DOHH2 (cell line): ENCODE measurements around the gene SLC16A4.
"Not testable (repeated sequence)": the region's sequence is repeated elsewhere in the genome, so short reads cannot be mapped to it uniquely, and the experiment has no call there.

ENCODE experiments used
- H3F3A ChIP-seq: fragments of 200-600 bp; sonication (generic), shearing (Covaris generic); 2 replicates; pipeline ENCODE4 v1.6.0; 2016; ENCODE audit warnings: antibody characterized with exemption, mild to moderate bottlenecking; ENCODE audit not compliant: control insufficient read depth, insufficient read depth
- H3K27ac ChIP-seq: fragments of 200-600 bp; sonication (generic); 2 replicates; pipeline ENCODE4 v1.5.1; 2014; ENCODE audit warnings: low read depth, mild to moderate bottlenecking, low read length, moderate library complexity
- H3K27me3 ChIP-seq: fragments of 200-600 bp; sonication (generic); 2 replicates; pipeline ENCODE4 v1.6.1; 2014; ENCODE audit warnings: mild to moderate bottlenecking, low read length, mixed read lengths; ENCODE audit not compliant: control insufficient read depth
- H3K36me3 ChIP-seq: fragments of 200-600 bp; sonication (generic); 2 replicates; pipeline ENCODE4 v1.6.1; 2014; ENCODE audit warnings: mild to moderate bottlenecking, low read length, moderate library complexity, mixed read lengths; ENCODE audit not compliant: control insufficient read depth
- H3K4me1 ChIP-seq: fragments of 200-600 bp; sonication (generic); 2 replicates; pipeline ENCODE4 v1.6.1; 2014; ENCODE audit warnings: mild to moderate bottlenecking, low read length, mixed read lengths; ENCODE audit not compliant: control insufficient read depth
- H3K4me2 ChIP-seq: fragments of 200-600 bp; sonication (generic); 2 replicates; pipeline ENCODE4 v1.6.0; 2014; ENCODE audit warnings: mild to moderate bottlenecking, low read length, moderate library complexity
- H3K4me3 ChIP-seq: fragments of 200-600 bp; sonication (generic); 2 replicates; pipeline ENCODE4 v1.5.1; 2014; ENCODE audit warnings: mild to moderate bottlenecking, low read length, mixed read lengths
- H3K79me2 ChIP-seq: fragments of 200-600 bp; sonication (generic); 2 replicates; pipeline ENCODE4 v1.6.1; 2014; ENCODE audit warnings: mild to moderate bottlenecking, low read length, mixed read lengths; ENCODE audit not compliant: control insufficient read depth
- H3K9me2 ChIP-seq: fragments of 200-600 bp; sonication (generic); replicated peaks from 2 replicates; pipeline ENCODE4 v1.6.1; 2014; ENCODE audit warnings: mild to moderate bottlenecking, low read length, mixed read lengths; ENCODE audit not compliant: control insufficient read depth
- H3K9me3 ChIP-seq: fragments of 200-600 bp; sonication (generic); 2 replicates; pipeline ENCODE4 v1.6.1; 2014; ENCODE audit warnings: antibody characterized with exemption, low read length, mixed read lengths; ENCODE audit not compliant: control insufficient read depth, insufficient read depth
- H4K20me1 ChIP-seq: fragments of 200-600 bp; sonication (generic); 2 replicates; pipeline ENCODE4 v1.6.0; 2014; ENCODE audit warnings: low read depth, mild to moderate bottlenecking, antibody characterized with exemption, low read length, moderate library complexity; ENCODE audit not compliant: control insufficient read depth, insufficient read depth
- CTCF ChIP-seq: fragments of 200-600 bp; sonication (generic); IDR thresholded peaks from one replicate; pipeline ENCODE4 v1.5.1; 2014; ENCODE audit warnings: antibody characterized with exemption, mild to moderate bottlenecking, low read depth, low read length; ENCODE audit not compliant: poor library complexity, severe bottlenecking
- EZH2phosphoT487 ChIP-seq: fragments of 200-600 bp; sonication (generic); IDR thresholded peaks from 2 replicates; pipeline ENCODE4 v1.6.1; 2017; ENCODE audit warnings: borderline replicate concordance, mild to moderate bottlenecking, antibody characterized with exemption, low read length, moderate library complexity, mixed read lengths

The SLC16A4 gene

DNA sequence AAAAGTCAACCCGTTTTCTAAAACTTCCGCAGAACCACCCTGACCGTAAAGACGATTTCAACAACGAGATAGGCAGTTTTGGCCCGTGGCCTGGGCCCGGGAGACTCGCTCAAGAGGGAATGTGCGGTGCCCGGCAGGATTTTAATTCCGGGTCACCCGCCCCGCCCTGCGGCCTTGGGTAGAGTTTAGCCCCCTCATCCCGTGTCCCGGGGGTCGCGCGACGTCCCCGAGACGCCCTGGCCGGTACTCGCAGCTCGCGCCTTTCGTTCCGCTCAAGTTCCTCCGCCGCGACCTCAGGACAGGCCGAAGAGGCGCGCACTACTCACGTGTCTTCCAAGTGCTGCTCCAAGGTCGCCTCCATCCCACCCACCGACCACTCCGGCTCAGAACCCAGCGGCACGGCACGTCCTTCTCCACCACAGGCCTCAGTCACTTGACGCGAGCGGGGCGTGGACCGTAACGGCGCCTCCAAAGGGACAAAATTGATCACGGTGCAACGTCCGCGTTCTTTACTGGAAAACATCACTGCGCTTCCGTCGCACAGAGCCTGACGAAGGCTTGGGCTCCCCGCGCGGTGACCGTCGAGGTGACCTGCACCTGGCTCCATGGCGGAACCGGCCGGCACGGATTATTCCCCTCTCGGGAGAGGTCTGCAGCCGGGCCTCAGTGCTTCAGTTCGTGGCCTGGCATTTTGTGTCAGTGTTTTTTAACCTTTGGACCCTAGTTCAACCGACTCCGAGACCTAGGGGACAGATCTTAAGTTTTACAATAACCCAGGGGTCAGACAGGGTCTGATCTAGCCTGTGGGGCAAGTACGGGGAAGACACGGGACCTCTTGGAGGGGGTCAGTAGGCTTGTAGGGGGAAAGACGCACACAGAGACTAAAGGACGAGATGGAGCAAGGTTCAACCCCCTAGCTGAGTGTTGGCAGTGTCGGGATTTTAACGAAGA, 16.7 kb upstream of the SLC16A4 start, which contains the start of gene LAMTOR5:
LAMTOR5 (minus strand) TSS at position 435 of the 951 bp plus-strand sequence; CDS start at position 361, 74 bp downstream.
- Histone ChIP-seq H3K9me3 (no peaks in the 10 kb centered on the region), H3K4me3 (peak within 1 kb of the TSS; percentile 94), H3K79me2 (peaks cover 49% of the 10 kb centered on the region), H3K4me1 (peaks cover 29% of the 10 kb centered on the region), H3K36me3 (peaks cover 49% of the 10 kb centered on the region), H3K4me2 (peak within 1 kb of the TSS; percentile 85), H3K27ac (peak within 1 kb of the TSS; percentile 64), H3F3A (peaks cover 5% of the 10 kb centered on the region; the same call in 1 of the 2 replicates), H3K9me2 (no peaks in the 10 kb centered on the region), H4K20me1 (no peaks in the 10 kb centered on the region), H3K27me3 (no peaks in the 10 kb centered on the region)
- TF ChIP-seq CTCF (no peak), EZH2phosphoT487 (no peak)

DNA sequence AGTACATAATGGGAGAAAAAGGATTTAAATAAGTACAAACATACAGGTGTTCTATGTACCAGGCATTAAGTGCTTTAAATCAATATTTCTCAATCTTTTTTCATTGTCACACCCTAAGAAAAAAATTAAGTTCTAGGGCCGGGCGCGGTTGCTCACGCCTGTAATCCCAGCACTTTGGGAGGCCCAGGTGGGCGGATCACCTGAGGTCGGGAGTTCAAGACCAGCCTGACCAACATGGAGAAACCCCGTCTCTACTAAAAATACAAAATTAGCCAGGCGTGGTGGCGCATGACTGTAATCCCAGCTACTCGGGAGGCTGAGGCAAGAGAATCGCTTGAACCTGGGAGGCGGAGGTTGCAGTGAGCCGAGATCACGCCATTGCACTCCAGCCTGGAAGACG, 15.6 kb upstream of the SLC16A4 start:
- peaks cover 49% of the 10 kb centered on the region for H3K79me2 ChIP-seq
- H3K4me3 ChIP-seq = peak overlapping the region; percentile 94
- peak overlapping the region; percentile 64 for H3K27ac ChIP-seq

GRCh38 chr1:110404401-110404800, 13.6 kb upstream of the SLC16A4 start:
- Histone ChIP-seq H4K20me1 (no peaks in the 10 kb centered on the region), H3K27ac (no peak overlapping the region), H3K9me3 (no peaks in the 10 kb centered on the region), H3K9me2 (no peaks in the 10 kb centered on the region), H3K36me3 (peaks cover 72% of the 10 kb centered on the region), H3F3A (peaks cover 6% of the 10 kb centered on the region; the same call in 1 of the 2 replicates), H3K4me3 (no peak overlapping the region), H3K4me1 (peaks cover 22% of the 10 kb centered on the region), H3K79me2 (peaks cover 49% of the 10 kb centered on the region), H3K27me3 (no peaks in the 10 kb centered on the region), H3K4me2 (no peak overlapping the region)
- TF ChIP-seq EZH2phosphoT487 (no peak), CTCF (no peak)

More for the DNA sequence above, 15.6 kb upstream of the SLC16A4 start:
- H3K4me2 ChIP-seq = peak overlapping the region; percentile 85
- H3K27me3 ChIP-seq, H3K9me2 ChIP-seq, H3K9me3 ChIP-seq, H3F3A ChIP-seq, H4K20me1 ChIP-seq: not testable (repeated sequence)
- peaks cover 56% of the 10 kb centered on the region for H3K36me3 ChIP-seq
- H3K4me1 ChIP-seq = peaks cover 22% of the 10 kb centered on the region

DNA sequence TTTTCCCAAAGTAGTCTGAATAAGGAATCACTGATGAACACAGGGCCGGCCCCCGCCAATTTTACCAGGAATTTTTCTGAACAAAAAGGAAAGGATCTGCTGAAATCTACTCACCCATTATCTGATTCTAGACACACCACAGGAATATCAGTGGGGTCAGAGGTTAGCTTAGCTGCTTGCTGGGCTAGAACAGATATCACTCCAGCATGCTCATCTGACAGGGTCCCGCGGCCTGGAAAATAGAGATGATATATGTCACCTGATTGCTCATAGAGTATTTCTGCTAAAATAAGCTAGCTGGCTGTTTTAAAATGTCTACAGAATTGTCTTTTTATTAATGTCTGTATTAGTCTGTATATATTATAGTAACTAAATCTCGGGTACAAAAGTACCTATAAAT, 13.0 kb upstream of the SLC16A4 start:
- Histone ChIP-seq H3K9me2 (no peaks in the 10 kb centered on the region), H3K27ac (no peak overlapping the region), H3K36me3 (peaks cover 77% of the 10 kb centered on the region), H3K79me2 (peaks cover 43% of the 10 kb centered on the region), H3K4me1 (peaks cover 16% of the 10 kb centered on the region), H3K4me2 (no peak overlapping the region), H3K27me3 (no peaks in the 10 kb centered on the region), H3K9me3 (no peaks in the 10 kb centered on the region), H3K4me3 (no peak overlapping the region), H4K20me1 (no peaks in the 10 kb centered on the region), H3F3A (peaks cover 9% of the 10 kb centered on the region; the same call in 1 of the 2 replicates)
- TF ChIP-seq CTCF = no peak
- TF ChIP-seq EZH2phosphoT487 = no peak

DNA sequence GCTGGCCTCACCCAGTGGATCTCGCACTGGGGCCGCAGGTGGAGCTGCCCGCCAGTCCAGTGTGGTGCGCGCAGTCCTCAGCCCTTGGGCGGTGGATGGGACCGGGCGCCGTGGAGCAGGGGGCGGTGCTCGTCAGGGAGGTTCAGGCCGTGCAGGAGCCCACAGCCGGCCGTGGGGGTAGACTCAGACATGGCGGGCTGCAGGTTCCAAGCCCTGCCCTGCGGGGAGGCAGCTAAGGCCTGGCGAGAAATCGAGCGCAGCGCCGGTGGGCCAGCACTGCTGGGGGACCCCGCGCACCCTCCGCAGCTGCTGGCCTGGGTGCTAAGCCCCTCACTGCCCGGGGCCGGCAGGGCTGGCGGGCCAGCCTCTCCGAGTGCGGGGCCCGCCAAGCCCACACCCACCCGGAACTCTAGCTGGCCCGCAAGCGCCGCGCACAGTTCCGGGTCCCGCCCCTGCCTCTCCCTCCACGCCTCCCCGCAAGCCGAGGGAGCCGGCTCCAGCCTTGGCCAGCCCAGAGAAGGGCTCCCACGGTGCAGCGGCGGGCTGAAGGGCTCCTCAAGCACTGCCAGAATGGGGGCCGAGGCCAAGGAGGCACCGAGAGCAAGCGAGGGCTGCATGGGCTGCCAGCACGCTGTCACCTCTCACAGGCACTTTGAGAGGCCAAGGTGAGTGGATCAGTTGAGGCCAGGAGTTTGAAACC, 5.6 kb upstream of the SLC16A4 start:
- H3K9me3 ChIP-seq, H3F3A ChIP-seq, H3K27me3 ChIP-seq, H3K27ac ChIP-seq, H3K4me3 ChIP-seq, H4K20me1 ChIP-seq, H3K79me2 ChIP-seq, H3K4me1 ChIP-seq, H3K4me2 ChIP-seq, H3K9me2 ChIP-seq: not testable (repeated sequence)
- H3K36me3 ChIP-seq = peaks cover 61% of the 10 kb centered on the region
